Neural crest cell (in vitro differentiated cells): Measurements from ENCODE around the gene HYAL2. TPM values are rescaled to one million over a fixed set of nuclear protein-coding genes. Genes with fewer than 3 reads are reported as not detected.

Experiments
- DNase-seq: peaks from one replicate; pipeline ENCODE4 v3.0.0; 2021; ENCODE audit warnings: low read depth, mixed read lengths, low spot score
- H3K27ac Mint-ChIP-seq: one replicate; pipeline ENCODE4 v1.8.0; 2021; ENCODE audit warnings: mild to moderate bottlenecking, mixed read lengths; ENCODE audit not compliant: unreplicated experiment
- H3K27me3 Mint-ChIP-seq: 2 replicates; pipeline ENCODE4 v1.8.0; 2021; ENCODE audit warnings: low read depth, mild to moderate bottlenecking, mixed read lengths
- H3K36me3 Mint-ChIP-seq: 2 replicates; pipeline ENCODE4 v1.8.0; 2021; ENCODE audit warnings: low read depth, mild to moderate bottlenecking, mixed read lengths
- H3K4me1 Mint-ChIP-seq: 2 replicates; pipeline ENCODE4 v1.8.0; 2021; ENCODE audit warnings: mixed read lengths
- H3K4me3 Mint-ChIP-seq: one replicate; pipeline ENCODE4 v1.8.0; 2021; ENCODE audit warnings: mild to moderate bottlenecking, mixed read lengths
- H3K9me3 Mint-ChIP-seq: 2 replicates; pipeline ENCODE4 v1.8.0; 2021; ENCODE audit warnings: mixed read lengths
- CTCF ChIP-seq: fragments of 200-600 bp; sonication (generic); conservative IDR thresholded peaks from 2 replicates; pipeline ENCODE4 v1.5.0; 2021; ENCODE audit warnings: antibody characterized with exemption, mild to moderate bottlenecking
- total RNA-seq: library from RNA; stranded (reverse); gene quantifications from 2 replicates; pipeline ENCODE4 v1.2.1, GENCODE V29; 2021

The HYAL2 gene
- total RNA-seq, 1 donor from 2014 or later: 78.0 TPM

DNA sequence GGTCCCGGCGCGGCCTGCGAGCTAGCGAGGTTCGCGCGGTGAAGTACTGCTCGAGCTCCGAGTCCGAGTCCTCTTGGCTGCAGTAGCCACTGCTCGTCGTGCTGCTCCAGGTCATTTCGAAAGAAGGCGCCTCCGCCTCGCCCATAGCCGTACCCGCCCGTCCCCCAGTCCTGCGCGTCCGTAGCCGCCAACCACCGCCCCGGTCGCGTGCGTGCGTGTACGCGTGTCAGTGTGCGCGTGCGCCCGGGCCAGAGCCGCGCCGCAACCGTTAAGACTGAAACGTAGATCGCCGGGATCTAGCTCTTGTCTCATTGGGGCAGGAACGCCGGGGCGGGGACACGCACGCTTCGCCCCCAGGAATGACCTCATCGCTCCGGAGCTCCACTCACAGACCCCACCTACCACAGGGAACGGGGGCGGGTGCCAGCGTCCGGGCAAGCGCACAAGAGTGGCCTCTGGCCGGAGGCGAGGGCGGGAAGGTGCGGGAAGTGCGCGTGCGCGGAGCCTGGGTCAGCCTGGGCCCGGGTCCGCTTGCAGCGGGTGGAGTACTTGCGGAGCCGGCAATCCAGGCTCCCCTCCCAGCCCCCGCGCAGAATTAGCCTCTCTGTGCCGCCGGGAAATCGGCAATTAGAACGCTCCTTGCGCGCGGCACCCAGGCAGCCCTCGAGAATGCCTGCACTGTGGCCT is 14.8 kb upstream of the HYAL2 start:
- H3K27me3 Mint-ChIP-seq: peaks cover 38% of the 10 kb centered on the region
- H3K27ac Mint-ChIP-seq: peak overlapping the region; percentile 99
- peaks cover 40% of the 10 kb centered on the region for H3K4me1 Mint-ChIP-seq
- DNase-seq: peak; percentile 97
- no peaks in the 10 kb centered on the region for H3K9me3 Mint-ChIP-seq
- peak overlapping the region; percentile 96 for H3K4me3 Mint-ChIP-seq
- no peaks in the 10 kb centered on the region for H3K36me3 Mint-ChIP-seq
- TF ChIP-seq CTCF: no peak

DNA sequence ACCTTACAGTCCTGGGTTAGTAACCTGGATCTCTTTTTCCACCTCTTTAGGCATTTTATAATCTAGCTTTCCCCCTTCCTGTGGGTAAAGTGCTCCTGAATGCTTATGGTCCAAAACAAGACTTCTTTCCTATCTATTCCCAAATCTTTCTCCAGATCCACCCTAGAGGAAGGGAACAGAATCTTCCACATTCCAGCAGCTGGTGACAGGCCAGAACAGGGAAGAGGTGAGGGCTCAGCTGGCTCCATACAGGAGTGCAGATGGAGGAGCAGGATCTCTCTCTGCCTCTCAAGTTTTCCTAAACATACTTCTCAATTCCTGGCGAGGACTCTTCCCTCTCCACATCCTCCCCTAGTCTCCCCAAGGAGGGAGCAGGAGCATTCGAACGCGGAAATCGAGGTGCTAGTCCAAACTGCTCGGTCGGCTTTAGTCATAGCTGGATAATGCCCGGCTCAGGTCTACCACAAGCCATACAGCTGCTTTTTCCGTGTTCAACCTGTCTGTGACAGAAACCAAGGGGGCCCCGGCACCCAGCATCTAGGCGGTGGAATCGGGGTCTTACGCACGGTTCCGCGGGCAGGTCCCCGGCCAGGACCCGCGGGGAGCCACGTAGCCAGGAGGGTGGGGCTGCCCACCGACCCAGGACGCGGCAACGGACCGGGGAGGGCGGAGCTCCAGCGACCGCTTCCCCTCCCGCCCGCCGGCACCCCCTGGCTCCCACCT is 14.1 kb upstream of the HYAL2 start:
- TF ChIP-seq CTCF: no peak
- no peak for DNase-seq
- Mint-ChIP-seq H3K27me3 (peaks cover 31% of the 10 kb centered on the region), H3K4me3 (peak overlapping the region; percentile 96), H3K9me3 (no peaks in the 10 kb centered on the region), H3K27ac (peak overlapping the region; percentile 99), H3K36me3 (no peaks in the 10 kb centered on the region), H3K4me1 (peaks cover 40% of the 10 kb centered on the region)

- peak overlapping the region; percentile 70 for H3K4me3 Mint-ChIP-seq
- H3K27ac Mint-ChIP-seq: peak overlapping the region; percentile 57
- no peak for DNase-seq
- H3K4me1 Mint-ChIP-seq: peaks cover 38% of the 10 kb centered on the region
- no peak for TF ChIP-seq CTCF
- peaks cover 13% of the 10 kb centered on the region for H3K27me3 Mint-ChIP-seq
- H3K36me3 Mint-ChIP-seq: no peaks in the 10 kb centered on the region
- no peaks in the 10 kb centered on the region for H3K9me3 Mint-ChIP-seq
These were observed 12.0 kb upstream of the HYAL2 start for GRCh38 chr3:50334339-50335075.

- Mint-ChIP-seq H3K27me3 (peaks cover 8% of the 10 kb centered on the region), H3K4me3 (peak overlapping the region; percentile 70), H3K4me1 (peaks cover 35% of the 10 kb centered on the region), H3K27ac (no peak overlapping the region), H3K36me3 (no peaks in the 10 kb centered on the region), H3K9me3 (no peaks in the 10 kb centered on the region)
- no peak for DNase-seq
- no peak for TF ChIP-seq CTCF
These were observed 11.3 kb upstream of the HYAL2 start for GRCh38 chr3:50333744-50334328.

GRCh38 chr3:50331364-50331907 is 8.9 kb upstream of the HYAL2 start:
- Mint-ChIP-seq H3K36me3 (peaks cover 5% of the 10 kb centered on the region), H3K9me3 (no peaks in the 10 kb centered on the region), H3K4me3 (peak overlapping the region; percentile 59), H3K27me3 (no peaks in the 10 kb centered on the region), H3K4me1 (peaks cover 30% of the 10 kb centered on the region), H3K27ac (no peak overlapping the region)
- no peak for DNase-seq
- no peak for TF ChIP-seq CTCF
